ENCODE results near the gene EEPD1. TPM values are rescaled to one million over a fixed set of nuclear protein-coding genes. Genes with fewer than 3 reads are reported as not detected.

Gene EEPD1
- total RNA-seq, 6 experiments from 2014 or later, result 0.95 to 2.7 (median 1.5) TPM

DNA sequence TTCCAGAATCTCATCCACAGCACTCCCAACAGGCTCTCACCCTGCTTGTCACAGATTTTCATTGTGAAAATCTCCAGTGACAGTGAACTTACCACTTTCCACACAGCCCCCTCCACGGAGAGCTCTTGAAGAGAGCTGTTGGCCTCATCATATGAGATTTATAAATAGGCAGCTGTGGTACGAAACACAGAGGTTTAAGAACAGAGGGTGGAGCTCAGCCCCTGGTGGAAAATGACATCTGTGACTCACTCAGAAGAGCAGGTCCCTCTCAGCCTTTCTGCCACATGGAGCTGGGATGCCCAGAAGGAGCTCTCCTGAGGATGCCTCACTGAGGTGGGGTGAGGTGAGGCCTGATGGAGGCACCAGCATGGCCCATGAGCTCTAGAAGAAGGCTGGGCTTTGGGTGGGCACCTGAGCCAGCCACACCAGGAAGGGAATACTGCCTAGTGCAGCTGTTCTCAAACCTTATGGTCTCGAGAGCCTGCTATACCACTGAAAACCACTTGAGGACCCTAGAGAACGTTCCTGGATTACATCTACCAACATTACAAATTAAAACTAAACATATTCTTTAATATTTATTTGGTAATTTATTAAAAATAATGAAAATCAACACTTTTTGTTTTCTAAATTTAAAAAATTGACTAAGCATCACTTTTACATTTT, 25.8 kb upstream of the EEPD1 start:
- Mint-ChIP-seq H3K9me3 (peaks cover 24% of the 10 kb centered on the region), H3K27ac (no peak overlapping the region), H3K27me3 (ENCODE audit: insufficient read depth) (peaks cover 22% of the 10 kb centered on the region), H3K4me1 (ENCODE audit: low read depth) (peaks cover 26% of the 10 kb centered on the region), H3K4me3 (no peak overlapping the region), H3K36me3 (ENCODE audit: low read depth) (peaks cover 8% of the 10 kb centered on the region)
- peak; percentile 56 for TF ChIP-seq CTCF (IDR thresholded peaks at IDR 0.05)
- no peak for DNase-seq

- Mint-ChIP-seq H3K9me3 (peaks cover 10% of the 10 kb centered on the region), H3K36me3 (ENCODE audit: low read depth) (no peaks in the 10 kb centered on the region), H3K4me3 (peak overlapping the region; percentile 59), H3K27ac (peak overlapping the region; percentile 86), H3K27me3 (ENCODE audit: insufficient read depth) (peaks cover 18% of the 10 kb centered on the region), H3K4me1 (ENCODE audit: low read depth) (peaks cover 26% of the 10 kb centered on the region)
- peak; percentile 94 for TF ChIP-seq CTCF (IDR thresholded peaks at IDR 0.05)
- peak; percentile 86 for DNase-seq
Observed at GRCh38 chr7:36128448-36129047, 24.5 kb upstream of the EEPD1 start.

DNA sequence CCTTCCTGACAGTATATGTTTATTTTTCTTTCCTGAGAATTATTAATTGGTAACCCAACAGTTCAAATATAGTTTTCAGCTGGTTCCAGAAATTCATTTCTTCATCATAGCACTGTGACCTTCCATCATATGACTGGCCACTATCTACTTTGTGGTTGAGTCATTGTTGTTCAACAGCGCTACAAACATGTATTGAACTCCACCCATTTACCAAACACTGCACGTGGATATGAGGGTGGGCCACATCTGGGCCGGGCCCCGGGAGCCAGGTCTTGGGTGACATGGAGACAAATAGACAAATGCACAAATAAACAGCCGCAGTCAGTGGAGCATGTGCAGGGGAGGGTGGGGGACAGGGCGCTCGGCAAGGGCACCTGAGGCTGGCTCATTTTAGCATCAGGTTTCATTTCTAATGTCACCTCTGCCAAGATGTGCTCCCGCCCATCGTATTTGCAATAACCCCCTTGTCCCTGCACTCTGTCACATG, 24.0 kb upstream of the EEPD1 start:
- no peaks in the 10 kb centered on the region for H3K36me3 Mint-ChIP-seq (ENCODE audit: low read depth)
- H3K27me3 Mint-ChIP-seq (ENCODE audit: insufficient read depth), result peaks cover 16% of the 10 kb centered on the region
- peak; percentile 25 for DNase-seq
- peak overlapping the region; percentile 59 for H3K4me3 Mint-ChIP-seq
- H3K4me1 Mint-ChIP-seq (ENCODE audit: low read depth), result peaks cover 26% of the 10 kb centered on the region
- peaks cover 5% of the 10 kb centered on the region for H3K9me3 Mint-ChIP-seq
- peak overlapping the region; percentile 86 for H3K27ac Mint-ChIP-seq
- TF ChIP-seq CTCF (IDR thresholded peaks at IDR 0.05), result no peak

- TF ChIP-seq CTCF (IDR thresholded peaks at IDR 0.05), result no peak
- no peak for DNase-seq
- Mint-ChIP-seq H3K36me3 (ENCODE audit: low read depth) (no peaks in the 10 kb centered on the region), H3K9me3 (no peaks in the 10 kb centered on the region; the same call in 1 of the 2 replicates), H3K27ac (no peak overlapping the region), H3K4me3 (no peak overlapping the region), H3K4me1 (ENCODE audit: low read depth) (peaks cover 26% of the 10 kb centered on the region), H3K27me3 (ENCODE audit: insufficient read depth) (peaks cover 13% of the 10 kb centered on the region)
Observed at GRCh38 chr7:36130236-36130945, 22.7 kb upstream of the EEPD1 start.

- DNase-seq, result no peak
- no peak overlapping the region for H3K27ac Mint-ChIP-seq
- H3K27me3 Mint-ChIP-seq (ENCODE audit: insufficient read depth), result peaks cover 17% of the 10 kb centered on the region
- TF ChIP-seq CTCF (IDR thresholded peaks at IDR 0.05), result no peak
- H3K9me3 Mint-ChIP-seq, result no peaks in the 10 kb centered on the region
- H3K4me1 Mint-ChIP-seq (ENCODE audit: low read depth), result peaks cover 26% of the 10 kb centered on the region
- H3K36me3 Mint-ChIP-seq (ENCODE audit: low read depth), result no peaks in the 10 kb centered on the region
- no peak overlapping the region for H3K4me3 Mint-ChIP-seq
Observed at GRCh38 chr7:36131026-36131425, 22.0 kb upstream of the EEPD1 start.

Measured in HFFc6 (cell line).